ENCODE results near the gene EXD2.
"Not testable (repeated sequence)": the region's sequence is repeated elsewhere in the genome, so short reads cannot be mapped to it uniquely, and the experiment has no call there.

The EXD2 gene

DNA sequence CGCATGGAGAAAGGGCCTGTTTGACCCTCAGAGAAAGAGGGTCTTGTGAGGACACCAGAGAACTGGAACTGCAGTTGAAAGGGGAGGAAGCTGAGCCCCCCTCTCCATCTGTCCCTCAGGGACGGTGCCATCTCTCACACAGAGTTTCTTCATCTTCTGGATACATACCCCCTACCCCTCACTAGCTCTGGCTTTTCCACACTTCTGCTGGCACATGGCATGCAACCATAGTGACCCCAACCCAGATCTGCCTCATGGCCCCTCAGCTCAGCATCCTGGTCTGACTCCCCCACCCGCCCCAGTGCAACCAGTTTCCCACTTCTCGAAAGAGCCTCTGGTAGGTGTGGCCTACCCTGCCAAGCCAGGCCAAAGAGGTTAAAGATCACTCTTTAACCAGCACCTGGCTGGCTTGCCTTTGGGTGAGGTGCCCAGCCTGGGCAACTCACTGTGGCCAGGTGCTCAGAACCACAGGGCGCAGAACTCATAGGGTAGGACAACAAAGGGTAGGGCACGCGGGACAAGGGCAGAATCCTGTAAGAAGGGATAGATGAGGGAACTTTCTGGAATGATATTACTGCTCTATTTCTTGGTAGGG, 94.5 kb downstream of the EXD2 start:
- DNase-seq: no peak

DNA sequence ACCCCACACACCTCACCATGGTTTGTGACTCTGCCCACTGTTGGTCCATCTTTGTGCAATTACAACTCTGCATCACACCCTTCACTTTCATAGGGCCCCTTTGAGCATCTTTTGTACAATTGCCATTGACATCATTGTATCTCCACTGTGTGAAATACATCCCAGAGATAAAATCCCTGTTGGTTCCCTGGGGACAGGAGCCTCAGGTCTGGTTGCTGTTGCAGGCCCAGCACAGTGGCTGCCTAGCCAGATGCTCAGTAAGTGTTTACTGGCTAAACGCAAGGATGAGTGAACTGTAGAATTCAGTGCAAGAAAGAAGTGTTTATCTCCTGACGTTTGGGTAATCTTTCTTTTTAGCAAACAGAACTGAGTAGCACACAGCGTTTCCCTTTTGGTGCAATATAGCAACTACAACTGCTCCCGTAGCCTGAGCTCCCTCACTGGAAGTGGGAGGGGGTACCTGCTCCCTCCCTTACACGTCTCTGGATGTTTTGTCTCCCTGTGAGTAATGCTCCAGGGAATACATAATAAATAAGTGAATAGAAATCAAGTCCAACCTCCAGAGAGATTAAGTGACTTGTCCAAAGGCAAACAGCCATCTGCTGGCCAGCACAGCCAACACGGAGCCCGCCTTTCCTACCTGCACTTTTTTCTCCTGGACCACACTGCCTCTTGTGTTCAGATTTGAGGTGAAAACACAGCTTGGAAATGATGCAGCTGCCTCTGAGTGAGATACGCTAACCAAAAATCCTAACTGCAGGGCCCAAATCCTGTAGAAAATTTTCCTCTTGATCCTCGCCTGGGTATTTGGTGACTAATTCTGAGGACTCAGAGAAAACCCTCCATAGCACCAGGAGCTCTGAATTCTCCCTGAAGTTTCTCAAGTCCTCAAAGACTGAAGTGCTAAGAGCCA, 96.1 kb downstream of the EXD2 start:
- DNase-seq: no peak

DNA sequence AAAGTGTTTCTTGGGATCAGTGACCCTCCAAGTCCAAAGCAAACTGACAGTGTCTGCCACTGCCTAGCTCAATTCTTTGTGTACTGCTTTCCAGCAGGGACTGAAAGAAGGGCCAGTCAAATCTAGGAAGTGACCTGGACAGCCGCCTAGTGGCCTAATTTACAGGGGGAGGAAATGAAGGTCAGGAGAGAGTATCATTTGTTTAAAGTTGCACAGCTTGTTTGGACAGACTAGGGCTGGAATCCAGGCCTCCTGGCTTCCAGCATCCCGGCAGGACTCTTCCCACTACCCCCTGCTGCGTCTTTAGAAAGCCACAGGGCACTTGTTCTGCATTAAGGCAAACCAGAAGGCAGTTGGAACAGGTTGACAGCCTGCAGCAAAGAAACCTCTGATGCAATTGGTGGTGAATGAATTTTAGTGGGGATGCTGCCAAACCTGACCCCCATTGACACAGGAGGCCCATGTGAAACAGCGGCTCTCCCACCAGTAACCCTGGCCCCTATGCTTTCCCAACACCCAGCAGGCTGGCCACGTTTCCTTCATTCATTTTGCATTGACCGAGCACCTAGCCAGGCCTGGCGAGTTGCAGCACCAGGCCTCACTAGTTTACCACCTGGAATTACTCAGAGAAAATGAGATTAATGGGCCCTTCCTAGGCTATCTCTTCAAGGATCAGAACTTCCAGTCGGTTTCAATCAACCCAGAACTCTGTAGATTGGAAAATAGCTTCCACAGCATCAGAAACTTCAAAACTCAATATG, 96.9 kb downstream of the EXD2 start:
- DNase-seq: no peak

DNA sequence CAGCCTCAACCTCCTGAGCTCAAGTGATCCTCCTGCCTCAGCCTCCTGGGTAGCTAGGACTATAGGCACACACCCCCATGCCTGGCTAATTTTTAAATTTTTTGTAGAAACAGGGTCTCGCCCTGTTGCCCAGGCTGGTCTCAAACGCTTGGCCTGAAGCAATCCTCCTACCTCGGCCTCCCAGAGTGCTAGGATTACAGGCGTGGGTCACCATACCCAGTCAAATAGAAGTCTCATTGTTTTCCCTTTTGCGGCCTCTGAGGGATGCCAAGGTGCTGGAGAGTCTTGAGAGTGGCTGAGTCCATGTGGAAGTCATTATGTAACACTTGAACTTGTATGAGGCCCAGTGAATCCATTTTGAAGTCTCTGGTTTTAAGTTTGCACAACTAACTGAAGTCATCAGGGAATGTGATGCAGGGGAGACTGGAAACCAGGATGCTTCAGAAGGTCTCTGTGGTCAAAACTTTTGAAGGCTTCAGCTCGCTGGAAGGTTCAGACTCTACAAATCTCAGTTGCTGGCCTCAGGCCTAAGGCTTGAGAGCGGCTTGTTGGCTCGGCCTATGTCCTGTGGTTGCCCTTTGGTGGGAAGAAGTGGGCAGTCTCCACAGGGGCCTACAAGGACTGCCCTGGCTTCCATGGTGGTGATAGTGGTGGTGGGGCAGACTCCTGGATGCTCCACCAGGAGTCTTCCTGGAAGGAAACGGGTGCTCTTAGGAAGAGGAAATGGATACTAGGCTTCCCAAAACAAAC, 97.8 kb downstream of the EXD2 start:
- no peak for DNase-seq

DNA sequence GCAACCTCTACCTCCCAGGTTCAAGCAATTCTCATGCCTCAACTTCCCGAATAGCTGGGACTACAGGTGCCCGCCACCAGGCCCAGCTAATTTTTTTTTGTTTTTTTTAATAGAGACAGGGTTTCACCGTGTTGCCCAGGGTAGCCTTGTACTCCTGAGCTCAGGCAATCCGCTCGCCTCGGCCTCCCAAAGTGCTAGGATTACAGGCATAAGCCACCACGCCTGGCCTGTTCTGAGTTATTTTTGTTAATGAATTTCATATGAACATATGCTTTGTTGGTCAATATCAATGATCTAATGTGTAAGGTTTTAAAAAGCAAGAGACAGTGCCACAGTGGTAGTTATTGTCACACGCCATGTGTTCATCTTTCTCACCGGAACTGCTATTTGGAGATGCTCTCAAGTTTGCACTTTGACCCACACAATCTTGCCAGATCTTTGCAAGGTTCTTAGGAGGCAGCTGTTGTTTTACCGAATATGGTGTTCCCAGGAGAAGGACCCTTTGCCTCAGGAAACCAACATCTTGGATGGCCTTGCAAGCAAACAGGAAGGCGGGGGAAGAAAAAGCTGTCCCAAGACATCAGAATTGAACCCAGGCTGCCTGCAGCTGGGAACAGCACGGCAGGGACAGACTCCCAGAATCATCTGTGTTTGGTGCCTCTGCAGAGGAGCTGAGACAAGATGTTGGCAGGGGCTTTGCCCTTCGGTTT, 98.7 kb downstream of the EXD2 start:
- no peak for DNase-seq

DNA sequence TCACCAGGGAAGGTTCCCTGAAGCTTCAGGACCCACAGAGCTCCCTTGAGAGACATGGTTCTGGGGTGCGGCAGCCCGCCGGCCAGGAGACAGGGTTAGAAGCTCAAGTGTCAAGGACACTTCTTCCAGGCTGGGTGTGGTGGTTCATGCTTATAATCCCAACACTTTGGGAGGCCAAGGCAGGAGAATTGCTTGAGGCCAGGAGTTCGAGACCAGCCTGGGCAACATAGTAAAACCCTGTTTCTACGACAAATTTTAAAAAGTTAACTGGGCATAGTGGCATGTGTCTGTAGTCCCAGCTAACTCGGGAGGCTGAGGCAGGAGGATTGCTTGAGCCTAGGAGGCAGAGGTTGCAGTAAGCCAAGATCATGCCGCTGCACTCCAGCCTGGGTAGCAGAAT, 99.6 kb downstream of the EXD2 start:
- not testable (repeated sequence) for DNase-seq

DNA sequence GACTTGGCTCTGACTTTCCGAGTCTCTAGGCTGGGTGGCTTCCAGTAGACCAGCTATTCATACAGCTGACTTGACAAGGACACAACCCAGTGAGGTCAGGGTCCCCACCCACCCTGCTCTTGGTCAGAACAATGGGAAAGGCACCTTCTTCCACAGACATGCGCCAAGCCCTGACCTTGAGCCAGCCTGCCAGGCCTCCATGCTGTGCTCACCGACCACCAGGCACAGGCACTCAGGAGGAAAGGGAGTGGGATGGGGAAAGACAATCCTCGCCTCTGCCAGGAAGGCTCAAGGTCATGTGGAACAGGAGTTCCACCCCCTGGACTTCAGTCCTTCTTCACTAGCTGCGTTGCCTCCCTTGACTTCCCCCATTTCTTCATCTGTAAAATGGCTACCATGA, 100.1 kb downstream of the EXD2 start:
- DNase-seq: no peak

DNA sequence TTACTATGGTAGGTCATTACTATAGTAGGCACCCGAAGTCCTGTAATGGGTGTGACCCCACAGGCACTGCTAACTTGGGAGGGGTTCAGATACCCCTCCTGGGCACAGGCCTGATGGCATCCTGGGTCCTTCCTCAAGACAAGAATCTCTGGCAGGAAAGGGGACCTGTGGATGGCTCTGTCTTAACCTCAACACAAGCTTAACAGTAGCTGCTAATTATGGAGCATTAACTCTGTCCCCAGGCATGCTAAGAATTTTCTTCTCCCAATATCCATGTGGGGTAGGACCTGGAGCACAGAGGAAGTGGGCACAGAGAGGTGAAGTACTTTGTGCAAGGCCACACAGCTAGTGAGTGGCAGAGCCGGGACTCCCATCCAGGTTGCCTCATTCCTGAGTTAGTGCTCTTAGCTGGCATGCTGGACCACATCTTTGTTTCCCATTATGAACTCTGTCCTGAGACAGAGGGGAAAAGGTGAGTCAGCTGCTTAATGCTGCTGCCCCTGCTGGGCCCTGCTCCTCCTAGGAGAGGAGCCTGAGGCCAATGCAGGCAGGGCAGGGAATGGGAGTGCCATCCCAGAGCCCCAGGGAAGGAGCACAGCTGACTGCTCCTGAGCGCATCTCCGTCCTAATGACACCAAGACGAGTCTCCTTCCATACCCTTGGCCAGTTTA, 100.7 kb downstream of the EXD2 start:
- no peak for DNase-seq

Data from activated naive CD4-positive, alpha-beta T cell treated with Interleukin-2 at 50 U/mL for 16 hours (primary cell).